Panc1 (cell line): ENCODE data around the gene POLE.

ENCODE experiments used
- CTCF ChIP-seq: fragments of 450-650 bp; IDR thresholded peaks from 2 replicates; pipeline ENCODE4 v1.5.1; 2017; ENCODE audit warnings: mild to moderate bottlenecking
- POLR2AphosphoS5 ChIP-seq: IDR thresholded peaks from 2 replicates; pipeline ENCODE4 v1.6.1; 2012; ENCODE audit warnings: mild to moderate bottlenecking, low read depth, low read length, moderate library complexity
- SIN3A ChIP-seq: IDR thresholded peaks from 2 replicates; pipeline ENCODE4 v1.6.1; 2012; ENCODE audit warnings: low read depth, mild to moderate bottlenecking, low read length, moderate library complexity, borderline replicate concordance; ENCODE audit not compliant: insufficient read depth
- TF ChIP-seq, protein P1 (sequence below), 2 experiments: IDR thresholded peaks; 2 replicates each; pipeline ENCODE4 v1.6.1; 2011 to 2012; ENCODE audit warnings: low read depth in 2 of 2, control low read depth in 1 of 2, low read length in 1 of 2, mild to moderate bottlenecking in 1 of 2, moderate library complexity in 1 of 2; ENCODE audit not compliant: insufficient read depth in 1 of 2

DNA sequence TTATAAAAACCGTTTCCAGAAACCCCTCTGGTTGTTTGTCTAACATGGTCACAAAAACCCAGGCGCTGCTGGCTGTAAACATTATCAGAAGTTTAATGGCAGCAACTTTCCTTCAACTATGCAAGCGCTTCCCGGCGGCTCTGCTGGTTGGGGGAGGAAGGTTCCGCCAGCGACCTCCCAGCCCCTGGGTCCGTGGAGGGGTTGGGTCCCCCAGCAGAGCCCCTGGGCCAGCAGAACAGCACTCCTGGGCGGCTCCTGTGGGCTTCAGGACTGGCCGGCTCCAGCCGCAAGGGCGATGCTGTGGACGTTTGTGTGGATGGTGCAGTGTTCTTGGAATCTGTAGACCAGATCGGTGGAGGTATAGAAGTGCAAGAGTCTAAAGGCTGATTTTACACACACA lies 102.7 kb downstream of the POLE start:
- TF ChIP-seq, protein P1, sequence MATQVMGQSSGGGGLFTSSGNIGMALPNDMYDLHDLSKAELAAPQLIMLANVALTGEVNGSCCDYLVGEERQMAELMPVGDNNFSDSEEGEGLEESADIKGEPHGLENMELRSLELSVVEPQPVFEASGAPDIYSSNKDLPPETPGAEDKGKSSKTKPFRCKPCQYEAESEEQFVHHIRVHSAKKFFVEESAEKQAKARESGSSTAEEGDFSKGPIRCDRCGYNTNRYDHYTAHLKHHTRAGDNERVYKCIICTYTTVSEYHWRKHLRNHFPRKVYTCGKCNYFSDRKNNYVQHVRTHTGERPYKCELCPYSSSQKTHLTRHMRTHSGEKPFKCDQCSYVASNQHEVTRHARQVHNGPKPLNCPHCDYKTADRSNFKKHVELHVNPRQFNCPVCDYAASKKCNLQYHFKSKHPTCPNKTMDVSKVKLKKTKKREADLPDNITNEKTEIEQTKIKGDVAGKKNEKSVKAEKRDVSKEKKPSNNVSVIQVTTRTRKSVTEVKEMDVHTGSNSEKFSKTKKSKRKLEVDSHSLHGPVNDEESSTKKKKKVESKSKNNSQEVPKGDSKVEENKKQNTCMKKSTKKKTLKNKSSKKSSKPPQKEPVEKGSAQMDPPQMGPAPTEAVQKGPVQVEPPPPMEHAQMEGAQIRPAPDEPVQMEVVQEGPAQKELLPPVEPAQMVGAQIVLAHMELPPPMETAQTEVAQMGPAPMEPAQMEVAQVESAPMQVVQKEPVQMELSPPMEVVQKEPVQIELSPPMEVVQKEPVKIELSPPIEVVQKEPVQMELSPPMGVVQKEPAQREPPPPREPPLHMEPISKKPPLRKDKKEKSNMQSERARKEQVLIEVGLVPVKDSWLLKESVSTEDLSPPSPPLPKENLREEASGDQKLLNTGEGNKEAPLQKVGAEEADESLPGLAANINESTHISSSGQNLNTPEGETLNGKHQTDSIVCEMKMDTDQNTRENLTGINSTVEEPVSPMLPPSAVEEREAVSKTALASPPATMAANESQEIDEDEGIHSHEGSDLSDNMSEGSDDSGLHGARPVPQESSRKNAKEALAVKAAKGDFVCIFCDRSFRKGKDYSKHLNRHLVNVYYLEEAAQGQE (IDR thresholded peaks at IDR 0.05; ENCODE audit: insufficient read depth in 1 of 2, low read depth in 2 of 2, low read length in 1 of 2): no peak
- no peak for TF ChIP-seq CTCF
- no peak for TF ChIP-seq POLR2AphosphoS5
- TF ChIP-seq SIN3A: no peak
